Suprapubic skin (tissue), 4 donors: ENCODE results near the gene CREG2.

Source experiments
- CTCF ChIP-seq, 2 donors: fragments of 200-600 bp in 1 of 2; fragments of 450-650 bp in 1 of 2; sonication (generic) in 1 of 2; IDR thresholded peaks; one replicate each; pipeline ENCODE4 v1.5.1; 2016 to 2019; ENCODE audit warnings: antibody characterized with exemption in 2 of 2, mild to moderate bottlenecking in 1 of 2, moderate library complexity in 1 of 2
- EP300 ChIP-seq: sonication (generic); formaldehyde crosslinking; IDR thresholded peaks from one replicate; pipeline ENCODE4 v1.6.1; 2017; ENCODE audit warnings: antibody characterized with exemption
- POLR2A ChIP-seq, 2 donors: fragments of 450-650 bp; IDR thresholded peaks; one replicate each; pipeline ENCODE4 v1.6.1; 2017; ENCODE audit warnings: antibody characterized with exemption in 2 of 2, mild to moderate bottlenecking in 2 of 2, moderate library complexity in 2 of 2
- POLR2AphosphoS5 ChIP-seq, 3 donors: sonication (generic); formaldehyde crosslinking; IDR thresholded peaks; one replicate each; pipeline ENCODE4 v1.6.1; 2017; ENCODE audit warnings: antibody characterized with exemption in 3 of 3

DNA sequence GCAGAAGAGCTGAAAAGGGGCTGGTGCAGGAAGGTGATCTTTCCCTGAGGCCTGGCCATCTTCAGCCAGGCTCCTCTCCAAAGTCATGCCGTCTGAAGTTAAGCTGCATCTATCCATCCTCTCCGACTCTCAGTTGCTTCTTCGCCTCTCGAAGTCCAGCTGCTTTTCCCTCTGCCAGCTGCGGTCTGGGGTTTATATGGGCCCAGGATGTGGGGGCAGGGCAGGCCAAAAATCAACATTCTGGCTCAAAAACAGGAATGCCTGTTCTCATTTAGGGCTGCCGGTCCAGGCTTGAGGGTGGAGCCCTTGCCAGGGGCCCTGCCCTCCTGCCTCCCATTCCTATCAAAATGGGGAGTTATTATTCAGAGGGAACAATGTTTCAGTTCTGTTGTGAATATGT lies 31.2 kb downstream of the CREG2 start:
- no peak for TF ChIP-seq POLR2A (IDR thresholded peaks at IDR 0.05)
- TF ChIP-seq CTCF (IDR thresholded peaks at IDR 0.05) = no peak
- no peak for TF ChIP-seq POLR2AphosphoS5 (IDR thresholded peaks at IDR 0.05)
- no peak for TF ChIP-seq EP300
